PFSK-1 (cell line): ENCODE data around the gene DPY19L3.

Experiments used
- POLR2AphosphoS5 ChIP-seq: IDR thresholded peaks from 2 replicates; pipeline ENCODE4 v1.6.1; 2012; ENCODE audit warnings: low read depth, mild to moderate bottlenecking, control low read depth, low read length, moderate library complexity
- REST ChIP-seq, 2 experiments: IDR thresholded peaks; 2 replicates each; pipeline versions ENCODE4 v1.6.1 to v1.8.0; 2011 to 2012; ENCODE audit warnings: low read depth in 2 of 2, low read length in 2 of 2, control low read depth in 1 of 2, inconsistent platforms in 1 of 2, mild to moderate bottlenecking in 1 of 2, moderate library complexity in 1 of 2; ENCODE audit not compliant: insufficient read depth in 1 of 2
- TAF1 ChIP-seq: IDR thresholded peaks from 2 replicates; pipeline ENCODE4 v1.6.1; 2012; ENCODE audit warnings: low read length, control low read depth, borderline replicate concordance; ENCODE audit not compliant: insufficient read depth

GRCh38 chr19:32388393-32388855, 17.1 kb upstream of the DPY19L3 start:
- TF ChIP-seq REST (IDR thresholded peaks at IDR 0.05; ENCODE audit: insufficient read depth in 1 of 2, low read depth in 2 of 2, low read length in 2 of 2) (no peak), TAF1 (no peak), POLR2AphosphoS5 (no peak)
